C4-2B (cell line): Measurements from ENCODE around the gene C2CD4A.

Experiments
- ZFX ChIP-seq: fragments of 450-650 bp; IDR thresholded peaks from 2 replicates; pipeline ENCODE4 v1.6.1; 2017
- TF ChIP-seq, protein P1 (sequence below): fragments of 450-650 bp; conservative IDR thresholded peaks from 2 replicates; pipeline ENCODE4 v1.5.1; 2017; ENCODE audit warnings: mild to moderate bottlenecking

GRCh38 chr15:62093809-62094208, 27.0 kb downstream of the C2CD4A start:
- TF ChIP-seq, protein P1, sequence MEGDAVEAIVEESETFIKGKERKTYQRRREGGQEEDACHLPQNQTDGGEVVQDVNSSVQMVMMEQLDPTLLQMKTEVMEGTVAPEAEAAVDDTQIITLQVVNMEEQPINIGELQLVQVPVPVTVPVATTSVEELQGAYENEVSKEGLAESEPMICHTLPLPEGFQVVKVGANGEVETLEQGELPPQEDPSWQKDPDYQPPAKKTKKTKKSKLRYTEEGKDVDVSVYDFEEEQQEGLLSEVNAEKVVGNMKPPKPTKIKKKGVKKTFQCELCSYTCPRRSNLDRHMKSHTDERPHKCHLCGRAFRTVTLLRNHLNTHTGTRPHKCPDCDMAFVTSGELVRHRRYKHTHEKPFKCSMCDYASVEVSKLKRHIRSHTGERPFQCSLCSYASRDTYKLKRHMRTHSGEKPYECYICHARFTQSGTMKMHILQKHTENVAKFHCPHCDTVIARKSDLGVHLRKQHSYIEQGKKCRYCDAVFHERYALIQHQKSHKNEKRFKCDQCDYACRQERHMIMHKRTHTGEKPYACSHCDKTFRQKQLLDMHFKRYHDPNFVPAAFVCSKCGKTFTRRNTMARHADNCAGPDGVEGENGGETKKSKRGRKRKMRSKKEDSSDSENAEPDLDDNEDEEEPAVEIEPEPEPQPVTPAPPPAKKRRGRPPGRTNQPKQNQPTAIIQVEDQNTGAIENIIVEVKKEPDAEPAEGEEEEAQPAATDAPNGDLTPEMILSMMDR: no peak
- no peak for TF ChIP-seq ZFX
